Stimulated activated effector memory CD8-positive, alpha-beta T cell treated with anti-CD3 and anti-CD28 coated beads, Interleukin-12 subunit alpha, Interleukin-12 subunit beta, amount 100 ng/mL, for 72 hours (primary cell): ENCODE results near the gene PCID2.

ENCODE experiments used
- ATAC-seq: fragments of 150-1000 bp; cut with Tn5 transposase; 2 replicates; pipeline ENCODE4 v1.10.0; 2021
- DNase-seq, 2 donors: peaks; one replicate each; pipeline ENCODE4 v3.0.0; 2021 to 2022; ENCODE audit warnings: low spot score in 2 of 2
- H3K27ac Mint-ChIP-seq: one replicate; pipeline ENCODE4 v1.8.0; 2022; ENCODE audit warnings: mild to moderate bottlenecking, mixed read lengths
- H3K36me3 Mint-ChIP-seq: one replicate; pipeline ENCODE4 v1.8.0; 2022; ENCODE audit warnings: mild to moderate bottlenecking, mixed read lengths
- H3K4me1 Mint-ChIP-seq: one replicate; pipeline ENCODE4 v1.8.0; 2022; ENCODE audit warnings: mixed read lengths
- H3K4me3 Mint-ChIP-seq: one replicate; pipeline ENCODE4 v1.8.0; 2022; ENCODE audit warnings: mild to moderate bottlenecking, mixed read lengths
- H3K9me3 Mint-ChIP-seq: one replicate; pipeline ENCODE4 v1.8.0; 2022; ENCODE audit warnings: mixed read lengths

The PCID2 gene

DNA sequence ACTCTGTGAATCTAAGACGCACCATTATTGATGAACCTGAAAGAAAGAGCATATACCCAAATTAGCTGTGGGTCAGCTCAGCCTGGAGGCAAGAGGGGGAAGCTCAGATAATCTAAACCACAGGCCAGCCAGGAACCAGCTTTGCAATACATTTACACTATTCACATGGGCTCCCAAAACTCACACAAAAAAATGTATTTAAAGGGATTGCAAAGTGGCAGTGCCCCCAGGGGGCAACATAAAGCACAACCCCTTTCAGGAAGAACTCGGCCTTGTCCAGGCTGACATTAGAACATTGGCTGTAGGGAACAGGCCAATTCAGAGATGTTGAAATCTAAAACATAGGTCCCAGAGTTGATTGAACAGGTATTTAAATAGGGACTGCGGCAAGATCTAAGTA is 53.3 kb downstream of the PCID2 start:
- peak overlapping the region; percentile 82 for H3K27ac Mint-ChIP-seq
- peaks cover 32% of the 10 kb centered on the region for H3K4me1 Mint-ChIP-seq
- DNase-seq (no peak), ATAC-seq (no peak)
- H3K4me3 Mint-ChIP-seq, result peak overlapping the region; percentile 78
- H3K9me3 Mint-ChIP-seq, result peaks cover 13% of the 10 kb centered on the region
- peaks cover 25% of the 10 kb centered on the region for H3K36me3 Mint-ChIP-seq

- Mint-ChIP-seq H3K36me3 (peaks cover 25% of the 10 kb centered on the region), H3K27ac (peak overlapping the region; percentile 82), H3K9me3 (peaks cover 13% of the 10 kb centered on the region), H3K4me1 (peaks cover 32% of the 10 kb centered on the region), H3K4me3 (peak overlapping the region; percentile 78)
- ATAC-seq (peak; percentile 73), DNase-seq (no peak)
Measured at GRCh38 chr13:113153810-113154748, 54.4 kb downstream of the PCID2 start.

DNA sequence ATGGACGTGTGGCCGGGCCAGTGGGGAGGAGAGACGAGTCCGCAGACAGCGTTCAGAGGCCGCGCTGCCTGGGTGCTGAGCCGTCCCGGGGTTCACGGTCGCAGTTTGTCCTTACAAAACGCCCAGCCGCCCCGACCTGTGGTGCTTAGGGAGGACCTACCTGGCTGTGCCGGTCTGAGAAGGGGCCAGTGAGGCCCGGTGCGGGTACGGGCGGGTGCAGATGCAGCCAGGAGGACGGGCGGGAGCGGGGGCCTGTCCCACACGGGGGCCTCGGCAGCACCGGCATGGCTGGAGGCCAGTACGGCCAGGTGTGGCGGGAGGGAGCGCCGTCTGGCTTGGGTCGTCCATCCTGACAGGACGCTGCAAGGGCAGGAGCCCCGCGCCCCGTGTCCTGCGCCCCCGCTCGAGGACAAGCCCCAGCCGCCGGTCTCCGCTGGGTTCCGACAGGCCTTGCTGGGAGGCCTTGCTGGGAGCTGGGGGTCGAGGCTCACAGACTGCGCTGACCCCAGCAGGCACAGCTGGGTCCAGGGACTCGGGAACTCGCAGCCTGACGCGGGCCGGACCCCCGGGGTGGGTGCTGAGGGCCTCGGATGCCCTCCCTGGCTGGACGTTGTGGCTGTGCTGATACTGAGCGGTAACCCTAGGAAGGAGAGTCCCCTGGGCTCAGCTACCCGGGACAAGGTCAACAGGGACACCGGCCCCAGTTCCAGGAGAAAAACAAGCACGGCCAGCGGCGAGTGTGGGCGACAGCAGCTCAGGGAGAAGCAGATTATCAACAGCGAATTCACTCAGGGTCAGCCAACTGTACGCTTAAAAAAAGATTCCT is 55.3 kb downstream of the PCID2 start:
- H3K4me3 Mint-ChIP-seq, result peak overlapping the region; percentile 78
- peaks cover 30% of the 10 kb centered on the region for H3K4me1 Mint-ChIP-seq
- peaks cover 21% of the 10 kb centered on the region for H3K36me3 Mint-ChIP-seq
- DNase-seq (no peak), ATAC-seq (peak; percentile 27)
- peaks cover 13% of the 10 kb centered on the region for H3K9me3 Mint-ChIP-seq
- peak overlapping the region; percentile 82 for H3K27ac Mint-ChIP-seq

GRCh38 chr13:113152691-113152983 is 55.8 kb downstream of the PCID2 start:
- no peak for ATAC-seq
- peaks cover 19% of the 10 kb centered on the region for H3K36me3 Mint-ChIP-seq
- no peak for DNase-seq
- H3K4me3 Mint-ChIP-seq, result peak overlapping the region; percentile 78
- H3K9me3 Mint-ChIP-seq, result peaks cover 13% of the 10 kb centered on the region
- H3K27ac Mint-ChIP-seq, result peak overlapping the region; percentile 82
- peaks cover 27% of the 10 kb centered on the region for H3K4me1 Mint-ChIP-seq

DNA sequence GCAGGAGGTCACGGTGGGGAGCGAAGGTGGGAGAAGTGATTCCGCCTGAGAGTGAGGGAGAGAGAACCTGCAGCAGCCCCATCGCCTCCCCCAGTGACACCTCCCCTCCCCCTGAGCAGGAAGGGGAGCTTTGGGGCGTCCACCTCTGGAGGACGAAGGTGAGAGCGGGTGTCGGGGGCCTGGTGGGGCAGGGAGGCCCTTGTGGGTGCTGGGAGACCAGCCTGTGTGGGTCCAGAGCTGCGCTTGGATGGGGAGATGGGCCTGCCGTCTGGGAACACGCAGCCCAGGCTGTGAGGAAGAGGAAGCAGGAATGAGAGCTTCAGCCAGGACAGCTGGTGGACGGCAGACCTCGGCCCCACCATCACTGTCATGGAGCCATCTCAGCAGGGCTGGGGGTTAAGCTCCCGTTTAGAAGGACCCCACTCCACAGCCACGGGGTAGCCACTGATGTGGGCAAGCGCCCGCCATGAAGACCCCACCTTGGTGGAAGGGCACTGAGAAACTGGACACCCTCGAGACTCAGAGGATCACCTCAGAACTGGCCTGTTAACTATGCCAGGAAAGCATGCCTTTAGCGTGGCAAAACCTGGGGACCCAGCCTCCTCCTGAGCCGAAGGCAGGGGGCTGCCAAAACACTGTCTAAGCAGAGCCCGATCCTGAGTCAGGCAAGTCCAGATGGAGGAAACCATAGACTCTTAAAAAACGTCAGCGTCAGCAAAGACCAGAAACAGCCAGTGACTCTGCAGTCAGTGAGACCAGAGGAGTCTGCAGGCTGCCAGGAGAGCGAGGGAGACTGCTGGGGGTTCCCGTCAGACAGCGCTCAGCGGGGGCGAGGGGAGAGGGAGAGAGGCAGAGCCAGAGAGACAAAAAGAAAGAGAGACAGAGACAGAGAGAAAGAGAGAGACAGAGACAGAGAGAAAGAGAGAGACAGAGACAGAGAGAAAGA is 56.5 kb downstream of the PCID2 start:
- no peak for DNase-seq

DNA sequence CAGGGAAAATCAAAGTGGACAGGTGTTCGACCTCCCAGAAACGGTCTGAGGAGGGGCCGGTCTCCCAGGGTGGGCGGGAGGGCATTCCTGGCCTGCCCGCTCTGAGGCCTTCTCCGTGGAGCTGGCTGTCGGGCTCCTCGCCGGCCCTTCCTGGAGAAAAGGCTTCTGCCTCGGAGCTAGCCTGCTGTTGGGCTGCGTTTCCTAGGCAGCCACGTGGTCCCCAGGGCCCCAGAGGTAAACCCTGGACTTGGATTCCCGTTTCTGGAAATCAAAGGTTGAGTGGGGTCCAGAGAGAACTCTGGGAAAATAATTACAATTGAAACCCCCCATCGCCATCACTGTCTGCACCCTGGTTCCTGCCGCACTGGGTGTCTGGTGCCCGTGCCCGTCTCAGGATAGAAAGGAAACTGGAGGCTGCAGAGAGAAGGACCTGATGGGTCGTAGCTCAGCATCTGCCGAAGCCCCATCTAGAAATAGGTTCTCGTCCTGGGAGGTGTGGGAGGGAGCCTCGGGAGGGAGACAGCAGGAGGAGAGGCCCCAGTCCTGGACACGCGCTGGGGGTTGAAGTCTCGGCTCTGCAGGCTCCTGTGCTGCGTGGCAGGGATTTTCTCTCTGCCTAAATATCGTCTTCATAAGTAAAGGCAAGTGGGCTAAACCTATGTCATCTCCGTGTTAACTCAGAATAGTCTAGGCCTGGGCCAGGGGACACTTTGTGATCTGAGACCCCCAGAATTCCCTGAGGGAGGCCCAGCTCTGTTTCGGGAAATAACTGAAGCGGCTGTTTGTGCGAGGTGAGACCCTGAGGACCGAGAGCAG is 57.7 kb downstream of the PCID2 start:
- Mint-ChIP-seq H3K9me3 (peaks cover 11% of the 10 kb centered on the region), H3K27ac (no peak overlapping the region), H3K4me3 (peak overlapping the region; percentile 78), H3K4me1 (peaks cover 27% of the 10 kb centered on the region), H3K36me3 (peaks cover 20% of the 10 kb centered on the region)
- DNase-seq (no peak), ATAC-seq (no peak)

More for the DNA sequence above, 56.5 kb downstream of the PCID2 start:
- H3K4me3 Mint-ChIP-seq, result peak overlapping the region; percentile 78
- peak overlapping the region; percentile 82 for H3K27ac Mint-ChIP-seq
- H3K9me3 Mint-ChIP-seq, result peaks cover 13% of the 10 kb centered on the region
- H3K4me1 Mint-ChIP-seq, result peaks cover 22% of the 10 kb centered on the region
- ATAC-seq, result peak; percentile 74
- H3K36me3 Mint-ChIP-seq, result peaks cover 19% of the 10 kb centered on the region

DNA sequence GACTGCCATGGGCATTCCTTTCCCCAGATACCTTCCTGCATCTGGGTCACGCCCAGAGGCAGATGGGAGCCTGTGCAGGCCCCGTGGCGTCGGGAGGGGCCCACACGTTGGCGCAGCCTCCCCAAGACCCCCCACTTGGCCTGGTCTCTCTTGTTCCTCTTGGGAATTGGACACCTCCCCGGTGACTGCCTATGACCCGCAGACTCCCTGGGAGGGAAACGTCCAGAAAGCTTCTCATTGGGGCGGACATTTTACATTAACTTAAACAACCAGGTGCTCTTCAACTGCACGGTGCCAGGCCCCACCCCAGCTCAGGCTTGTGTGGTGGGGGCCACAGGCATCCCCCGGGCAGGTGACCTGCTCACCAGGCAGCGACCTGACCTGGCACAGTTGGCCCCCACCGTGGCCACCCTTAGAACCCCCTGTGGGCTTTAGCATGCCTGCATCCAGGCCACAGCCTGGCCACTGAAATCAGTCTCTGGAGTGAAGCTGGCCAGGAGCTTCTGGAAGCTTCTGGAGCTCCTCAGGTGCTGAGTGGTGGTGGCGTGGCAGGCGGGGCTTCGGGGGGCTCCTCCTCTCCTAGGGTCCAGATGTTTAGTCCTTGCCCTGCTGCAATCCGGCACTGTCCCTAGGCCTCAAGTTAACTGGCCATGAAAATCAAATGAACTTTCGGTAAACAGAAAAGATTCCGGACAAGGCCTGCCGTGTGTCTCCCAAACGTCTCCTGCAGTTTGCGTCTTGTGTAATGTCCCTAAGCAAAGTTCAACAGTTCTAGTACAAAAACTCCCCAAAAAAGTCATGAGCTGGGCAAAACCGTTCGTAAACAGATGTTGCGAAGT is 58.5 kb downstream of the PCID2 start:
- Mint-ChIP-seq H3K4me1 (peaks cover 30% of the 10 kb centered on the region), H3K9me3 (peaks cover 7% of the 10 kb centered on the region), H3K36me3 (peaks cover 19% of the 10 kb centered on the region), H3K4me3 (no peak overlapping the region), H3K27ac (no peak overlapping the region)
- ATAC-seq (no peak), DNase-seq (no peak)

GRCh38 chr13:113148940-113149503 is 59.4 kb downstream of the PCID2 start:
- peaks cover 30% of the 10 kb centered on the region for H3K4me1 Mint-ChIP-seq
- H3K4me3 Mint-ChIP-seq, result no peak overlapping the region
- H3K9me3 Mint-ChIP-seq, result peaks cover 5% of the 10 kb centered on the region
- H3K36me3 Mint-ChIP-seq, result peaks cover 12% of the 10 kb centered on the region
- no peak overlapping the region for H3K27ac Mint-ChIP-seq
- no peak for DNase-seq
- no peak for ATAC-seq

DNA sequence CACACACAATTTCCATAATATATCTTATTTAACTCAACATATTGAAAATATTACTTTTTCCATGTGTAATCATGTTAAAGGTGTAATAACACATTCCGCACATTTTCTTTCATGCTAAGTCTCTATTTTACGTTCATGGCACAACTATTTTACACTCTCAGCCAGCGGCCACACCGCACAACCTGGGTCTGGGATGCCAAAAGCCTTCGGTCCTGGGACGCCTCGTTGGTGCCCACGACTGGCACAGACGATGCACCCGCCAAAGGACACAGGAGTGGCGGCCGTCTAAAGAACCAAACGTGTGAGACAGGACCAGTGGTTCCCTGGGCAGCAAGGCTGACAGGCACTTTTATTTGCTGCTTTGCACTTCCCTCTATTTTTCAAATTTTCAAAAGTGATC is 60.1 kb downstream of the PCID2 start:
- no peak for ATAC-seq
- peaks cover 30% of the 10 kb centered on the region for H3K4me1 Mint-ChIP-seq
- no peak overlapping the region for H3K27ac Mint-ChIP-seq
- H3K9me3 Mint-ChIP-seq, result peaks cover 5% of the 10 kb centered on the region
- H3K36me3 Mint-ChIP-seq, result peaks cover 12% of the 10 kb centered on the region
- H3K4me3 Mint-ChIP-seq, result no peak overlapping the region
- no peak for DNase-seq

DNA sequence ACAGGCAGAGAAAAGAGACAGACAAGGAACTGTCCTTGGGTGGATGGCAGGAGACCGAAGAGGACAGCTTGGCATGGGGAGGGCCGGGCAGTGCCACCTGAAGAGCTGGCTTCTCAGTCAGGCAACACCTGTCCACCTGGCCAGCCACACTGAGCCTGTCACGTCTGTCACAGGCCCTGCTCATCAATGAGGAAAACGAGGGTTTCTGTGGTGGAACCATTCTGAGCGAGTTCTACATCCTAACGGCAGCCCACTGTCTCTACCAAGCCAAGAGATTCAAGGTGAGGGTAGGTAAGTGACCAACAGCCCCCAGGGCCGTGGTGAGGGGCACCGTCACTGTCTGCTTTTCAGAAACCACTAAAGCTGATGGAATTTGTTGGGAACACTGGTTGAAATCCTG is 61.3 kb downstream of the PCID2 start:
- H3K4me1 Mint-ChIP-seq, result peaks cover 21% of the 10 kb centered on the region
- H3K9me3 Mint-ChIP-seq, result peaks cover 5% of the 10 kb centered on the region
- ATAC-seq, result no peak
- H3K27ac Mint-ChIP-seq, result no peak overlapping the region
- no peak overlapping the region for H3K4me3 Mint-ChIP-seq
- H3K36me3 Mint-ChIP-seq, result peaks cover 8% of the 10 kb centered on the region
- DNase-seq, result no peak

- Mint-ChIP-seq H3K27ac (no peak overlapping the region), H3K4me1 (peaks cover 16% of the 10 kb centered on the region), H3K4me3 (no peak overlapping the region), H3K36me3 (peaks cover 7% of the 10 kb centered on the region), H3K9me3 (peaks cover 5% of the 10 kb centered on the region)
- no peak for ATAC-seq
- DNase-seq, result no peak
Measured at GRCh38 chr13:113146750-113147149, 61.7 kb downstream of the PCID2 start.

GRCh38 chr13:113145911-113146598 is 62.4 kb downstream of the PCID2 start:
- Mint-ChIP-seq H3K27ac (peak overlapping the region; percentile 56), H3K4me3 (peak overlapping the region; percentile 17), H3K36me3 (peaks cover 7% of the 10 kb centered on the region), H3K4me1 (peaks cover 9% of the 10 kb centered on the region), H3K9me3 (peaks cover 5% of the 10 kb centered on the region)
- DNase-seq, result no peak
- ATAC-seq, result peak; percentile 68

DNA sequence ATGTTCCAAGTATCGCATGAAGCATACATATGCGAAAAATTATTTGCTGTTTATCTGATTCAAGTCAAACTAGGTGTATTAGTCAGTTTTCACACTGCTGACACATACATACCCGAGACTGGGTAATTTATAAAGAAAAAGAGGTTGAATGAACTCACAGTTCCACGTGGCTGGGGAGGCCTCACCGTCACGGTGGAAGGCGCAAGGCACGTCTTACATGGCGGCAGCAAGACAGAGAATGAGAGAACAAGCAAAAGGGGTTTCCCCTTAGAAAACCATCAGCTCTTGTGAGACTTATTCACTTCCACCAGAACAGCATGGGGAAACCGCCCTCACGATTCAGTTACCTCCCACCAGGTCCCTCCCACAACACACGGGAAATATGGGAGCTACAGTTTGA is 63.0 kb downstream of the PCID2 start:
- Mint-ChIP-seq H3K4me1 (peaks cover 7% of the 10 kb centered on the region), H3K4me3 (peak overlapping the region; percentile 17), H3K36me3 (peaks cover 7% of the 10 kb centered on the region), H3K27ac (peak overlapping the region; percentile 56), H3K9me3 (peaks cover 5% of the 10 kb centered on the region)
- peak in 1 of 2 donors; percentile 40 for DNase-seq
- peak; percentile 88 for ATAC-seq
